A549 (cell line): ENCODE data around the gene OR6A2. TPM values are rescaled to one million over a fixed set of nuclear protein-coding genes. Genes with fewer than 3 reads are reported as not detected.

Source experiments
- ATAC-seq, 2 experiments: fragments of 200-7000 bp in 1 of 2; fragments of >200 bp in 1 of 2; cut with Nextera tagmentation in 1 of 2; cut with Tn5 transposase in 1 of 2; 3 replicates each; pipeline versions ENCODE4 v1.8.0 to v1.9.1; 2018 to 2020; ENCODE audit warnings: mild to moderate bottlenecking in 1 of 2, moderate library complexity in 1 of 2
- CTCF ChIA-PET: fragments of 300-600 bp; sonication (Branson Sonifier 250); formaldehyde crosslinking; extraction: SDS; loops from one replicate; lab custom pipeline; 2021; ENCODE audit warnings: antibody characterized with exemption, inconsistent platforms; lab: Yijun Ruan, JAX
- POLR2A ChIA-PET: fragments of 350-600 bp; formaldehyde crosslinking; extraction: SDS; loops from one replicate; lab custom pipeline; 2021; ENCODE audit warnings: antibody characterized with exemption, inconsistent platforms; lab: Yijun Ruan, JAX
- DNase-seq, 2 experiments: peaks; one replicate each; pipeline versions ENCODE4 v3.0.0 to v3.0.0-alpha.2; 2011 to 2016; ENCODE audit warnings: low read depth in 1 of 2, low spot score in 1 of 2
- FAIRE-seq: peaks from 2 replicates; lab custom pipeline; 2011; peaks lifted over from hg19 to GRCh38; lab: Jason Lieb, UNC
- H3K27ac ChIP-seq, 2 experiments: fragments of >200 bp; sonication (Bioruptor Twin); formaldehyde crosslinking; 3 replicates each; pipeline ENCODE4 v1.5.1; 2016 to 2017
- H3K4me1 ChIP-seq: fragments of >200 bp; sonication (Bioruptor Twin); formaldehyde crosslinking; 3 replicates; pipeline ENCODE4 v1.6.1; 2016
- H3K4me2 ChIP-seq: fragments of >200 bp; sonication (Bioruptor Twin); formaldehyde crosslinking; 3 replicates; pipeline ENCODE4 v1.6.1; 2016
- H3K4me3 ChIP-seq: fragments of >200 bp; sonication (Bioruptor Twin); formaldehyde crosslinking; 3 replicates; pipeline ENCODE4 v1.5.1; 2016
- H3K9me3 ChIP-seq: fragments of >200 bp; sonication (Bioruptor Twin); formaldehyde crosslinking; 3 replicates; pipeline ENCODE4 v1.6.1; 2016
- BHLHE40 ChIP-seq: IDR thresholded peaks from 2 replicates; pipeline ENCODE4 v1.6.1; 2012; ENCODE audit warnings: low read depth, low read length, inconsistent platforms
- CBX2 ChIP-seq: fragments of 200-600 bp; sonication (generic); IDR thresholded peaks from 2 replicates; pipeline ENCODE4 v1.6.1; 2016; ENCODE audit warnings: low read depth, mild to moderate bottlenecking, borderline replicate concordance
- CBX8 ChIP-seq: fragments of 200-600 bp; sonication (generic); IDR thresholded peaks from 2 replicates; pipeline ENCODE4 v1.6.1; 2016
- CHD4 ChIP-seq: fragments of 200-600 bp; sonication (generic); IDR thresholded peaks from 2 replicates; pipeline ENCODE4 v1.6.1; 2016; ENCODE audit warnings: antibody characterized with exemption, mild to moderate bottlenecking, borderline replicate concordance
- CTCF ChIP-seq: fragments of >200 bp; sonication (Bioruptor Twin); formaldehyde crosslinking; IDR thresholded peaks from 3 replicates; pipeline ENCODE4 v1.5.1; 2016
- EHF ChIP-seq: fragments of 250-450 bp; sonication (Bioruptor Pico); IDR thresholded peaks from 2 replicates; pipeline ENCODE4 v1.5.0; 2020; ENCODE audit warnings: mild to moderate bottlenecking
- ESRRA ChIP-seq: fragments of 150-350 bp; IDR thresholded peaks from 2 replicates; pipeline ENCODE4 v1.6.1; 2014; ENCODE audit warnings: mild to moderate bottlenecking, low read length, borderline replicate concordance
- FOSB ChIP-seq: fragments of 250-450 bp; sonication (Bioruptor Pico); IDR thresholded peaks from 2 replicates; pipeline ENCODE4 v1.5.0; 2020; ENCODE audit warnings: mild to moderate bottlenecking, moderate library complexity
- FOSL2 ChIP-seq, 2 experiments: fragments of 450-650 bp in 1 of 2; fragments of >200 bp in 1 of 2; sonication (Bioruptor Twin) in 1 of 2; formaldehyde crosslinking; IDR thresholded peaks; 2 replicates each; pipeline versions ENCODE4 v1.5.0 to v1.6.1; 2016 to 2020; ENCODE audit warnings: mild to moderate bottlenecking in 1 of 2, moderate library complexity in 1 of 2
- GATA3 ChIP-seq: IDR thresholded peaks from 2 replicates; pipeline ENCODE4 v1.6.1; 2012; ENCODE audit warnings: borderline replicate concordance
- HMGXB4 ChIP-seq: fragments of 250-450 bp; sonication (Bioruptor Pico); IDR thresholded peaks from 2 replicates; pipeline ENCODE4 v1.5.0; 2021; ENCODE audit warnings: mild to moderate bottlenecking, moderate library complexity, borderline replicate concordance
- HOXB5 ChIP-seq: fragments of 250-450 bp; sonication (Bioruptor Pico); IDR thresholded peaks from 2 replicates; pipeline ENCODE4 v1.5.0; 2020; ENCODE audit warnings: mild to moderate bottlenecking, moderate library complexity
- JUNB ChIP-seq: fragments of >200 bp; sonication (Bioruptor Twin); formaldehyde crosslinking; IDR thresholded peaks from 2 replicates; pipeline ENCODE4 v1.6.1; 2016
- KDM1A ChIP-seq: fragments of 200-600 bp; sonication (generic); IDR thresholded peaks from 2 replicates; pipeline ENCODE4 v1.6.1; 2016; ENCODE audit warnings: low read depth, mild to moderate bottlenecking
- MAFK ChIP-seq: fragments of 450-650 bp; IDR thresholded peaks from 2 replicates; pipeline ENCODE4 v1.6.1; 2014; ENCODE audit not compliant: partially characterized antibody
- MAZ ChIP-seq: fragments of 150-350 bp; IDR thresholded peaks from 2 replicates; pipeline ENCODE4 v1.6.1; 2014; ENCODE audit warnings: antibody characterized with exemption, low read depth, low read length, borderline replicate concordance
- NFE2L2 ChIP-seq: fragments of 150-350 bp; conservative IDR thresholded peaks from 2 replicates; pipeline ENCODE4 v1.6.1; 2014; ENCODE audit warnings: low read length
- NPAS2 ChIP-seq: fragments of 250-450 bp; sonication (Bioruptor Pico); IDR thresholded peaks from 2 replicates; pipeline ENCODE4 v1.8.0; 2022; ENCODE audit warnings: mild to moderate bottlenecking, moderate library complexity, borderline replicate concordance
- RCOR1 ChIP-seq: fragments of 150-350 bp; IDR thresholded peaks from 2 replicates; pipeline ENCODE4 v1.6.1; 2014; ENCODE audit warnings: antibody characterized with exemption, low read length, low read depth
- SMC3 ChIP-seq: fragments of >200 bp; sonication (Bioruptor Twin); formaldehyde crosslinking; IDR thresholded peaks from 3 replicates; pipeline ENCODE4 v1.6.1; 2018; ENCODE audit warnings: inconsistent platforms
- SREBF2 ChIP-seq: fragments of 450-650 bp; IDR thresholded peaks from 2 replicates; pipeline ENCODE4 v1.6.1; 2014; ENCODE audit warnings: mild to moderate bottlenecking, moderate library complexity
- ZC3H11A ChIP-seq: fragments of 450-650 bp; IDR thresholded peaks from 2 replicates; pipeline ENCODE4 v1.6.1; 2014; ENCODE audit warnings: antibody characterized with exemption, mild to moderate bottlenecking
- ZSCAN20 ChIP-seq: fragments of 250-450 bp; sonication (Bioruptor Pico); IDR thresholded peaks from 2 replicates; pipeline ENCODE4 v1.8.0; 2022; ENCODE audit warnings: mild to moderate bottlenecking, moderate library complexity
- WGBS: methylation state at CpG from one replicate; pipeline ENCODE4 v1.1.6; 2017; ENCODE audit errors: missing lambda C conversion rate; 5-methylcytosine and 5-hydroxymethylcytosine counted together
- polyA plus RNA-seq, 4 experiments: library from polyadenylated mRNA; depleted of rRNA in 3 of 4; stranded (reverse); fragments of >200 nt; fragmentation: RNase III in 1 of 4; extraction: RNeasy Plus Mini Kit Qiagen cat#74134 plus additional on column Dnase treatment in 1 of 4; gene quantifications; 2 replicates in 3 of 4; 3 replicates in 1 of 4; pipeline ENCODE4 v1.2.3, GENCODE V29; 2011 to 2017

The OR6A2 gene
- polyA plus RNA-seq, 2 of the 4 experiments (the other 2 are of a cell fraction): 0.01 TPM; not detected in 1

GRCh38 chr11:6747097-6747668 lies 52.3 kb downstream of the OR6A2 start:
- ChIA-PET CTCF (interaction anchor here (1.5 to 4.2 kb wide), 4 partner anchors 8 to 232 kb away, joined by 3 to 41 read pairs (median 8); no protein-coding TSS in a partner anchor), POLR2A (no interaction called here)
- no peak overlapping the region for H3K4me3 ChIP-seq
- no peak overlapping the region for H3K27ac ChIP-seq
- 6% methylated on average over 3 of the region's 3 CpGs for WGBS
- DNase-seq: no peak
- no peak for FAIRE-seq
- no peak for ATAC-seq
- TF ChIP-seq EHF: no peak
- no peak for TF ChIP-seq BHLHE40
- no peak for TF ChIP-seq MAFK
- TF ChIP-seq FOSB (CRISPR knock-in tag): no peak
- TF ChIP-seq SREBF2: no peak
- TF ChIP-seq ZSCAN20 (CRISPR knock-in tag): no peak
- TF ChIP-seq KDM1A: no peak
- no peak for TF ChIP-seq NPAS2
- no peak for TF ChIP-seq GATA3
- TF ChIP-seq CBX2: no peak
- no peak; the same call in 1 of the 2 replicates for TF ChIP-seq CBX8
- H3K4me2 ChIP-seq: no peak overlapping the region
- no peaks in the 10 kb centered on the region for H3K4me1 ChIP-seq
- H3K9me3 ChIP-seq: no peaks in the 10 kb centered on the region

GRCh38 chr11:6746626-6747025 lies 52.9 kb downstream of the OR6A2 start:
- ATAC-seq (no peak), FAIRE-seq (no peak)
- 5% methylated on average over 1 of the region's 1 CpG for WGBS

GRCh38 chr11:6746086-6746618 lies 53.3 kb downstream of the OR6A2 start:
- WGBS: 10% methylated on average over 5 of the region's 5 CpGs
- H3K27ac ChIP-seq: no peak overlapping the region
- FAIRE-seq: no peak
- H3K9me3 ChIP-seq: no peaks in the 10 kb centered on the region
- no peaks in the 10 kb centered on the region for H3K4me1 ChIP-seq
- no peak for DNase-seq
- ChIA-PET CTCF (interaction anchor here (1.5 to 4.2 kb wide), 4 partner anchors 8 to 233 kb away, joined by 3 to 41 read pairs (median 8); no protein-coding TSS in a partner anchor), POLR2A (no interaction called here)
- no peak for TF ChIP-seq CTCF
- TF ChIP-seq ZC3H11A: no peak
- no peak overlapping the region for H3K4me3 ChIP-seq
- no peak overlapping the region for H3K4me2 ChIP-seq
- no peak for ATAC-seq

More at GRCh38 chr11:6746626-6747025, 52.9 kb downstream of the OR6A2 start:
- DNase-seq: no peak
- no peak overlapping the region for H3K4me2 ChIP-seq
- no peak for TF ChIP-seq EHF
- no peak for TF ChIP-seq MAFK
- no peak for TF ChIP-seq FOSL2 (IDR thresholded peaks at IDR 0.05)
- TF ChIP-seq FOSL2 (CRISPR knock-in tag; IDR thresholded peaks at IDR 0.05): no peak
- TF ChIP-seq FOSB (CRISPR knock-in tag): no peak
- TF ChIP-seq RCOR1: no peak
- no peak for TF ChIP-seq SMC3
- TF ChIP-seq JUNB: no peak
- no peak for TF ChIP-seq ESRRA
- no peak for TF ChIP-seq NPAS2
- TF ChIP-seq ZC3H11A: no peak
- no peak for TF ChIP-seq NFE2L2
- no peak for TF ChIP-seq CHD4
- TF ChIP-seq BHLHE40: no peak
- no peak for TF ChIP-seq CBX2
- TF ChIP-seq HMGXB4: no peak
- TF ChIP-seq HOXB5 (CRISPR knock-in tag): no peak
- no peak for TF ChIP-seq SREBF2
- TF ChIP-seq MAZ: no peak
- TF ChIP-seq, all 56 proteins: peak for 0
- ChIA-PET POLR2A (no interaction called here), CTCF (interaction anchor here (1.5 to 4.2 kb wide), 4 partner anchors 9 to 232 kb away, joined by 3 to 41 read pairs (median 8); no protein-coding TSS in a partner anchor)
- Histone ChIP-seq H3K9me3 (no peaks in the 10 kb centered on the region), H3K27ac (no peak overlapping the region), H3K4me3 (no peak overlapping the region), H3K4me1 (no peaks in the 10 kb centered on the region)
